Muscle layer of duodenum (tissue), 2 donors: ENCODE measurements around the gene CFAP92.

Source experiments
- H3K27ac ChIP-seq: one replicate; pipeline ENCODE4 v1.7.0; 2013; ENCODE audit warnings: mild to moderate bottlenecking, low read length
- H3K27me3 ChIP-seq: one replicate; pipeline ENCODE4 v1.7.0; 2013; ENCODE audit warnings: low read depth, mild to moderate bottlenecking, control low read depth, low read length
- H3K36me3 ChIP-seq, 2 donors: one replicate each; pipeline ENCODE4 v1.7.0; 2013; ENCODE audit warnings: low read length in 2 of 2, control low read depth in 1 of 2, mild to moderate bottlenecking in 1 of 2; ENCODE audit not compliant: insufficient read depth in 2 of 2, control insufficient read depth in 1 of 2
- H3K4me1 ChIP-seq, 2 donors: one replicate each; pipeline ENCODE4 v1.7.0; 2013; ENCODE audit warnings: low read length in 2 of 2, mild to moderate bottlenecking in 2 of 2, control low read depth in 1 of 2, moderate library complexity in 1 of 2; ENCODE audit not compliant: insufficient read depth in 2 of 2, control insufficient read depth in 1 of 2
- H3K4me3 ChIP-seq, 2 donors: one replicate each; pipeline ENCODE4 v1.7.0; 2013; ENCODE audit warnings: low read length in 2 of 2, low read depth in 1 of 2, mild to moderate bottlenecking in 1 of 2
- H3K9me3 ChIP-seq, 2 donors: one replicate each; pipeline ENCODE4 v1.7.0; 2013; ENCODE audit warnings: low read length in 2 of 2, control low read depth in 1 of 2, mild to moderate bottlenecking in 1 of 2; ENCODE audit not compliant: control insufficient read depth in 1 of 2
- donor health status: healthy.

CFAP92 gene

GRCh38 chr3:128879125-128879969 lies 114.5 kb downstream of the CFAP92 start, which contains the start of gene ACAD9:
Gene ACAD9, plus strand, starts transcription at chr3:128879620. Its CDS starts 72 bp downstream, at chr3:128879692.
- H3K36me3 ChIP-seq, result peaks cover 6 to 19% of the 10 kb centered on the region in 2 donors
- H3K27me3 ChIP-seq, result no peaks in the 10 kb centered on the region
- H3K27ac ChIP-seq, result peak within 1 kb of the TSS; percentile 96
- H3K9me3 ChIP-seq, result no peaks in the 10 kb centered on the region
- H3K4me1 ChIP-seq, result peaks cover 19 to 42% of the 10 kb centered on the region in 2 donors
- H3K4me3 ChIP-seq, result peak within 1 kb of the TSS; percentile 83 to 95

GRCh38 chr3:128878556-128879124 lies 115.2 kb downstream of the CFAP92 start:
- peak overlapping the region; percentile 83 to 95 for H3K4me3 ChIP-seq
- no peaks in the 10 kb centered on the region for H3K27me3 ChIP-seq
- peaks cover 19 to 42% of the 10 kb centered on the region in 2 donors for H3K4me1 ChIP-seq
- peak overlapping the region; percentile 96 for H3K27ac ChIP-seq
- peaks cover 0 to 19% of the 10 kb centered on the region in 2 donors for H3K36me3 ChIP-seq
- no peaks in the 10 kb centered on the region for H3K9me3 ChIP-seq

GRCh38 chr3:128878011-128878457 lies 115.8 kb downstream of the CFAP92 start:
- H3K4me1 ChIP-seq, result peaks cover 19 to 38% of the 10 kb centered on the region in 2 donors
- peak overlapping the region; percentile 83 to 95 for H3K4me3 ChIP-seq
- no peaks in the 10 kb centered on the region for H3K27me3 ChIP-seq
- peaks cover 0 to 18% of the 10 kb centered on the region in 2 donors for H3K36me3 ChIP-seq
- H3K27ac ChIP-seq, result peak overlapping the region; percentile 96
- H3K9me3 ChIP-seq, result no peaks in the 10 kb centered on the region

DNA sequence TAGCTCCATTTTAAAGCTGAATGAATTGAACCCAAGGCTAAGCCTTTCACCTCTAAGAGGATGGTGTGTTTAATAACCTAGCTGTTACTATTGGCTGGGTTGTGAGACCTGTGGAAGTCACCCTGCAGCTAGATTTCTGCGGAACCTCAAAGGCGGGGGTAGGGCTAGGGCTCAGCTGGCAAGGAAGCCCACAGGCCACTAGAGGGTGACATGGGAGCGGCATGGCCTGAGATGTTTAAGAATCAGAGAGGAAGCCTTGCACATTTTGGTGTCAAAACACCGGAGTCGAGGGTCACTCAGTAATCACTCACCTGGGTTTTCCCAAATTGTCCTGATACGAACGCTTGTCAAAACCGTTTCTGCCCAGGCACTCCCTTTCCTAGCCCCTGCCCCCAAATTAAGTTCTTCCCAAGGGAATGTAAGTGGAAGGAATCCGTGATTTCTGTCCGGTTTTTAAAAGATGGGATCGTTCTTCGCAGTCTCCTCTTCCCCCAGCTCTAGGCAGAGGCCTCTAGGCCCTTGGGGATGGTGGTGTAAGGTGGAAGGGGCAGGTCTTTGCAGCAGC lies 118.2 kb downstream of the CFAP92 start:
- H3K9me3 ChIP-seq, result no peaks in the 10 kb centered on the region
- no peak overlapping the region for H3K4me3 ChIP-seq
- H3K36me3 ChIP-seq, result peaks cover 0 to 4% of the 10 kb centered on the region in 2 donors
- H3K27me3 ChIP-seq, result no peaks in the 10 kb centered on the region
- no peak overlapping the region for H3K27ac ChIP-seq
- H3K4me1 ChIP-seq, result peaks cover 16 to 24% of the 10 kb centered on the region in 2 donors

DNA sequence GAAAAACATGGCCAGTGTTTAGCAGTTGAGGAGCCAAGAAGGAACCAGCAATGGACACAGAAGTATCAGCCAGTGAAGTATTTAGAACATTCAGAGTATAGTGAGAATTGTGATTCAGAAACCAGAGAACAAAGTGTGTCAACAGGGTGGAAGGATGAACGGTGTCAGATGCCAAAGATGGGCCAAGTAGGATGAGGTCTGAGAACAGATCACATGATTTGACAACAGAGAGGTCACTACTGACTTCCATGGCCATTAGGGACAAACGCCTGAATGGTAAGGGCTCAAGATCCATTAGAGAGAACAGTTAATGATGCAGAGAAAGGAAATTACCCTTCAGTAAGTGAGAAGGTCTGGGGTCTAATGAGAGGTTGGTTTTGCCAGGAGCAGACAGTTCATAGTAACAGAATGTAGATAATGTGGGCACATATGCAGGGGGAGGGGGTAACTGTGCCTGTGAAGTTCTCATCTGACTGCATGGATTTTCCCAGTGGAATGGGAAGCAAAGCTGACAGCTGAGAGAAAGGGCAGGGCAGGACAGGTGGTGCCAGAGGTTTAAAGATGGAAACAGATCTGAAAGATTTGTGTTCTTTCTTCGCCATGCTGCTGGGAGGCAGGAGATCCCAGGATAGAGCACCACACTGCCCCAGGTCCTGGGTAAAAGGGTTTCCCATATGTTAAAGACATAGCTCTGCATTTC lies 119.2 kb downstream of the CFAP92 start:
- no peaks in the 10 kb centered on the region for H3K27me3 ChIP-seq
- no peak overlapping the region for H3K4me3 ChIP-seq
- H3K4me1 ChIP-seq, result peaks cover 14% of the 10 kb centered on the region in 2 donors
- no peak overlapping the region for H3K27ac ChIP-seq
- H3K9me3 ChIP-seq, result no peaks in the 10 kb centered on the region
- H3K36me3 ChIP-seq, result peaks cover 0 to 4% of the 10 kb centered on the region in 2 donors

- H3K4me1 ChIP-seq, result peaks cover 13% of the 10 kb centered on the region in 2 donors
- H3K4me3 ChIP-seq, result no peak overlapping the region
- no peaks in the 10 kb centered on the region for H3K36me3 ChIP-seq
- no peak overlapping the region for H3K27ac ChIP-seq
- H3K27me3 ChIP-seq, result no peaks in the 10 kb centered on the region
- H3K9me3 ChIP-seq, result no peaks in the 10 kb centered on the region
These were observed 120.4 kb downstream of the CFAP92 start for GRCh38 chr3:128873244-128874022.

DNA sequence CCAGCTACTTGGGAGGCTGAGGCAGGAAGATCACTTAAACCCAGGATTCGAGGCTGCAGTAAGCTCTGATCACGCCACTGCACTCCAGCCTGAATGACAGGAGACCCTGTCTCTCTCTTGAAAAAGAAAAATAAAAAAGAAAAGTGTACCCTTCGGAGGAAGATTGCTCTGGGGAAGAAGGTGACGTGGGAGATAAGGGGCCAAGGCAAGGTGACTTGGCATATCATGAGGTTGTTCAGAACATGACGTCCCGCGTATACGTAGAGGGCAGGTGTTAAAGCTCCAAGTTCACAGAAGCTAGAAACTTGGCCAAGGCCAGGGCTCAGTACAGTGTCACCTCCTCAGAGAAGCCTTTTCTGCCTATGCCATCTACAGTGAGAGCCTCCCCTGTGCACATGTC lies 121.1 kb downstream of the CFAP92 start:
- Histone ChIP-seq H3K4me3 (no peak overlapping the region), H3K4me1 (peaks cover 6% of the 10 kb centered on the region in 2 donors), H3K9me3 (no peaks in the 10 kb centered on the region), H3K27me3 (no peaks in the 10 kb centered on the region), H3K36me3 (no peaks in the 10 kb centered on the region), H3K27ac (no peak overlapping the region)

DNA sequence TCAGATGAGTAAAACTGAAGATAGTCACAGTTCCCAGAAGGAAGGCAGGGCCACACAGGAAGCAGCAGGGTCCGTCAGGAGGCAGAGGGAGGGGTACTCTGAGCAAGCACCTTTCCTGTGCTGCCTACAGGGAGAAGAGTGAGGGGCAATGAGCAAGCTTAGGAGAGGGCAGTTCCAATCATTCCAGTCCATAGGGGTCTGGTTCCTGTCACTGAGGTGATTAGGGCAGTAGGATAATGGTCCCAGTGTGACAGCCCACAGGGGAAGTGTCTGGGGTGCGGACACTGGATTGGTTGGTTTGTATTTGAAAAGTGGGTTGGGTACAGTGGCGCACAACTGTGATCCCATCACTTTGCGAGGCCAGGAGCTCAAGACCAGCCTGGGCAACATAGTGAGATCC lies 121.6 kb downstream of the CFAP92 start:
- no peak overlapping the region for H3K4me3 ChIP-seq
- H3K36me3 ChIP-seq, result no peaks in the 10 kb centered on the region
- H3K9me3 ChIP-seq, result no peaks in the 10 kb centered on the region
- peaks cover 5% of the 10 kb centered on the region in 2 donors for H3K4me1 ChIP-seq
- no peak overlapping the region for H3K27ac ChIP-seq
- H3K27me3 ChIP-seq, result no peaks in the 10 kb centered on the region

- Histone ChIP-seq H3K4me1 (peaks cover 0 to 2% of the 10 kb centered on the region in 2 donors), H3K27me3 (no peaks in the 10 kb centered on the region), H3K36me3 (no peaks in the 10 kb centered on the region), H3K27ac (no peak overlapping the region), H3K9me3 (no peaks in the 10 kb centered on the region), H3K4me3 (no peak overlapping the region)
These were observed 123.5 kb downstream of the CFAP92 start for GRCh38 chr3:128870347-128870746.

GRCh38 chr3:128867200-128868125 lies 126.4 kb downstream of the CFAP92 start:
- H3K4me3 ChIP-seq, result no peak overlapping the region
- H3K36me3 ChIP-seq, result no peaks in the 10 kb centered on the region
- H3K4me1 ChIP-seq, result peaks cover 0 to 10% of the 10 kb centered on the region in 2 donors
- no peaks in the 10 kb centered on the region for H3K9me3 ChIP-seq
- H3K27me3 ChIP-seq, result no peaks in the 10 kb centered on the region
- H3K27ac ChIP-seq, result no peak overlapping the region
